ENCODE results near the gene MBTD1.

DNA sequence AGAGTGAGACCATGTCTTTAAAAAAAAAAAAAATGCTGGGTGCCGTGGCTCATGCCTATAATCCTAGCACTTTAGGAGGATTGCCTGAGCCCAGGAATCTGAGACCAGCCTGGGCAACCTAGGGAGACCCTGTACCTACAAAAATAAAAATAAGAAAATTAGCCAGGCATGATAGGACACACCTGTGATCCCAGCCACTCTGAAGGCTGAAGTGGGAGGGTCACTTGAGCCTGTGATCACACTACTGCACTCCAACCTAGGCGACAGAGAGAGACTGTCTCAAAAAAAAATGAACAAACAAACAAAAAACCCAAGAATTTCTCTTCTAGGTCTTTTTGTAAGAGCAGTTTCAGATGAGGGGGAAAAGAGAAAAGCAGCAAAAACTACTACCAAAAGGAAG is 59.0 kb downstream of the MBTD1 start:
- TF ChIP-seq, protein P1, sequence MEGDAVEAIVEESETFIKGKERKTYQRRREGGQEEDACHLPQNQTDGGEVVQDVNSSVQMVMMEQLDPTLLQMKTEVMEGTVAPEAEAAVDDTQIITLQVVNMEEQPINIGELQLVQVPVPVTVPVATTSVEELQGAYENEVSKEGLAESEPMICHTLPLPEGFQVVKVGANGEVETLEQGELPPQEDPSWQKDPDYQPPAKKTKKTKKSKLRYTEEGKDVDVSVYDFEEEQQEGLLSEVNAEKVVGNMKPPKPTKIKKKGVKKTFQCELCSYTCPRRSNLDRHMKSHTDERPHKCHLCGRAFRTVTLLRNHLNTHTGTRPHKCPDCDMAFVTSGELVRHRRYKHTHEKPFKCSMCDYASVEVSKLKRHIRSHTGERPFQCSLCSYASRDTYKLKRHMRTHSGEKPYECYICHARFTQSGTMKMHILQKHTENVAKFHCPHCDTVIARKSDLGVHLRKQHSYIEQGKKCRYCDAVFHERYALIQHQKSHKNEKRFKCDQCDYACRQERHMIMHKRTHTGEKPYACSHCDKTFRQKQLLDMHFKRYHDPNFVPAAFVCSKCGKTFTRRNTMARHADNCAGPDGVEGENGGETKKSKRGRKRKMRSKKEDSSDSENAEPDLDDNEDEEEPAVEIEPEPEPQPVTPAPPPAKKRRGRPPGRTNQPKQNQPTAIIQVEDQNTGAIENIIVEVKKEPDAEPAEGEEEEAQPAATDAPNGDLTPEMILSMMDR (conservative IDR thresholded peaks at IDR 0.05; ENCODE audit: low read depth in 2 of 2) = no peak
- no peak for TF ChIP-seq POLR2AphosphoS5 (IDR thresholded peaks at IDR 0.05; ENCODE audit: low read depth)
